Measurements from ENCODE around the gene ITPKB. TPM values are rescaled to one million over a fixed set of nuclear protein-coding genes. Genes with fewer than 3 reads are reported as not detected.

ITPKB gene
- total RNA-seq, 2 experiments from 2014 or later = 30.7 to 30.8 TPM

GRCh38 chr1:226739696-226740065 is 599 bp upstream of the ITPKB start:
- Mint-ChIP-seq H3K36me3 (peaks cover 24% of the 10 kb centered on the region), H3K27me3 (no peaks in the 10 kb centered on the region), H3K27ac (peak overlapping the region; percentile 97), H3K4me1 (peaks cover 29% of the 10 kb centered on the region), H3K4me3 (peak overlapping the region; percentile 95), H3K9me3 (peaks cover 2% of the 10 kb centered on the region)
- DNase-seq = no peak

DNA sequence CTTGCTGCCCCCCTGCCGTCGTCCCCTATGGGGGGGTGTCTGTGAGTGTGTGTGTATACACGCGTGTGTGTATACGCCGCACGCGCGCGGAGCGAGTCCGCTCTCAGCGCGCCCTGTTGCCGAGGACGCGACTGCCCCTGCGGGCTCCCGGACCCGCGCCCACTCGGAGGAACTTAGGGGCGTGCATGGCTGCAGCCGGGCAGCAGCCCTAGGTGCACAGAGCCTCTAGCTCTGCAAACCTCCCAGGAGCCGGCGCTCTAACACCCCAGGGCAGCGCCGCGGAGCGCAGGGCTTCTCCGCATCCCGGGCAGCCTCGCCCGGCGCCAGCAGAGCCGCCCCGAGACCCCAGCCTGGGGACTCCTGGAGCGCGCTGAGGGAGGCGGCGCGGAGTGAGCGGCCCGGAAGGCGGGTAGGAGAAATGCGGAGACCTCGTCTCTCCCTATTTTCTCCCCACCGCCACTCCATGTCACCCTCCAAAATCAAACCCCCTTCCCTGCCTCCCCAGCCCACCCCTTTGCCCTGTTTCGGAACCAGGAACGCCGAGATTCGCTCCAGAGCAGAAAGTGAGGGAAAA is 574 bp downstream of the ITPKB start:
- H3K4me3 Mint-ChIP-seq = peak overlapping the region; percentile 95
- H3K27me3 Mint-ChIP-seq = no peaks in the 10 kb centered on the region
- H3K36me3 Mint-ChIP-seq = peaks cover 35% of the 10 kb centered on the region
- H3K4me1 Mint-ChIP-seq = peaks cover 37% of the 10 kb centered on the region
- H3K27ac Mint-ChIP-seq = peak overlapping the region; percentile 97
- peak; percentile 63 for DNase-seq
- peaks cover 2% of the 10 kb centered on the region for H3K9me3 Mint-ChIP-seq

DNA sequence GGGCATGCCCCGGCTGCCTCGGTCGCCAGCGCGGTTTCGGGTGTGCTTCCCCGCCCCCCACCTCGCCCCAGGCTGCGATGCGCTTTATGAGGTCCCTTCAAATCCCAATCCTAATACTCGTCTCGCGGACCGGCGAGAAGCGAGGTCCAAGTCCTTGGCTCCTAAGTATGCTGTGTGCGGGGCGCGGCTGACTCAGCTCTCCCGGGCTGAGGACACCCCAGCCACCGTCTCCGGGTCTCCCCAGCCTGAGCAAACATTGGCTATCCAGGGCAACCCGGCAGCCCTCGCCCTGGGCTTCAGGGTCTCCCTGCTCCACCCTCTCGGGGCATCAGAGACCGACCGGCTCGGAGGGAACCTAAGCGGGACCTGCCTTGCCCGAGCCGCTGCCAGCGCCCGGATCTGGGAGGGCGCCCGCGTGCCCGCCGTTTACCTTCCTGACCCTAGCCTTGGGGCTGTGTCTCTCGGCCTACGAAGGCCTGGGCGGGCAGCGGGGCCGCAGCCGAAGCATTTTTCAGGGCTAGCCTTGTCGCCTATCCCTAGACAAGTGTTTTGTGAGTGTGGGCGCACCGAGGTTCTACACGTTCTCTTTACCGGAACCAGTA is 1.2 kb downstream of the ITPKB start:
- Mint-ChIP-seq H3K36me3 (peaks cover 40% of the 10 kb centered on the region), H3K4me3 (peak overlapping the region; percentile 95), H3K27me3 (no peaks in the 10 kb centered on the region), H3K4me1 (peaks cover 42% of the 10 kb centered on the region), H3K27ac (peak overlapping the region; percentile 97), H3K9me3 (peaks cover 2% of the 10 kb centered on the region)
- peak; percentile 61 for DNase-seq

GRCh38 chr1:226736908-226737818 is 1.9 kb downstream of the ITPKB start:
- H3K4me1 Mint-ChIP-seq = peaks cover 44% of the 10 kb centered on the region
- peaks cover 46% of the 10 kb centered on the region for H3K36me3 Mint-ChIP-seq
- H3K27me3 Mint-ChIP-seq = no peaks in the 10 kb centered on the region
- H3K9me3 Mint-ChIP-seq = no peaks in the 10 kb centered on the region
- DNase-seq = peak; percentile 71
- H3K4me3 Mint-ChIP-seq = peak overlapping the region; percentile 95
- peak overlapping the region; percentile 97 for H3K27ac Mint-ChIP-seq

GRCh38 chr1:226736001-226736907 is 2.8 kb downstream of the ITPKB start:
- Mint-ChIP-seq H3K27me3 (no peaks in the 10 kb centered on the region), H3K4me1 (peaks cover 49% of the 10 kb centered on the region), H3K9me3 (no peaks in the 10 kb centered on the region), H3K27ac (peak overlapping the region; percentile 85), H3K4me3 (peak overlapping the region; percentile 95), H3K36me3 (peaks cover 55% of the 10 kb centered on the region)
- DNase-seq = no peak

GRCh38 chr1:226735576-226735975 is 3.5 kb downstream of the ITPKB start:
- H3K27me3 Mint-ChIP-seq = no peaks in the 10 kb centered on the region
- peak overlapping the region; percentile 65 for H3K27ac Mint-ChIP-seq
- H3K36me3 Mint-ChIP-seq = peaks cover 61% of the 10 kb centered on the region
- DNase-seq = no peak
- peaks cover 51% of the 10 kb centered on the region for H3K4me1 Mint-ChIP-seq
- no peaks in the 10 kb centered on the region for H3K9me3 Mint-ChIP-seq
- H3K4me3 Mint-ChIP-seq = peak overlapping the region; percentile 95

- H3K36me3 Mint-ChIP-seq = peaks cover 70% of the 10 kb centered on the region
- no peaks in the 10 kb centered on the region for H3K27me3 Mint-ChIP-seq
- peak overlapping the region; percentile 95 for H3K4me3 Mint-ChIP-seq
- H3K27ac Mint-ChIP-seq = peak overlapping the region; percentile 65
- no peaks in the 10 kb centered on the region for H3K9me3 Mint-ChIP-seq
- no peak for DNase-seq
- H3K4me1 Mint-ChIP-seq = peaks cover 54% of the 10 kb centered on the region
These were observed 4.4 kb downstream of the ITPKB start for GRCh38 chr1:226734611-226735153.

DNA sequence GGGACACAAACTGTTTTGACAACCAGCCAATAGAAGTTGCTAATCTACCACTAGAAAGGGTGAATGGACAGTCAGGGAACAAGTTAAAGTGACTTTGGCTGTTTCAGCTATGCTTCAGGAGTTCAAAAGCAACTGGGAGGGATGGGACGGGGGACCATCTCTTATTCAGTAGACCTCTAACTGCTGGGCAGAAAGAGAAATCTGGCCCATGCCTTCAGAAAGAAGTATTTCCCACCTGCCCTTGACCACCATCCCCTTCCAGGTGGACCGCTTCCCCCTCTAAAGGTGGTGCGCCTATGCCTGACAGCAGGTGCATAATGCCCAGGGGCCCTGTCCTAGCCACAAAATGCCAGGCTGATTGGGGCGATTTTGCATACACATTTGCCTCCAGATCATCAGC is 5.2 kb downstream of the ITPKB start:
- Mint-ChIP-seq H3K27me3 (no peaks in the 10 kb centered on the region), H3K27ac (peak overlapping the region; percentile 65), H3K4me1 (peaks cover 59% of the 10 kb centered on the region), H3K4me3 (peak overlapping the region; percentile 95), H3K36me3 (peaks cover 75% of the 10 kb centered on the region), H3K9me3 (no peaks in the 10 kb centered on the region)
- DNase-seq = no peak

- Mint-ChIP-seq H3K4me3 (peak overlapping the region; percentile 95), H3K4me1 (peaks cover 65% of the 10 kb centered on the region), H3K36me3 (peaks cover 81% of the 10 kb centered on the region), H3K27me3 (no peaks in the 10 kb centered on the region), H3K9me3 (no peaks in the 10 kb centered on the region), H3K27ac (peak overlapping the region; percentile 65)
- no peak for DNase-seq
These were observed 5.8 kb downstream of the ITPKB start for GRCh38 chr1:226733304-226733703.

DNA sequence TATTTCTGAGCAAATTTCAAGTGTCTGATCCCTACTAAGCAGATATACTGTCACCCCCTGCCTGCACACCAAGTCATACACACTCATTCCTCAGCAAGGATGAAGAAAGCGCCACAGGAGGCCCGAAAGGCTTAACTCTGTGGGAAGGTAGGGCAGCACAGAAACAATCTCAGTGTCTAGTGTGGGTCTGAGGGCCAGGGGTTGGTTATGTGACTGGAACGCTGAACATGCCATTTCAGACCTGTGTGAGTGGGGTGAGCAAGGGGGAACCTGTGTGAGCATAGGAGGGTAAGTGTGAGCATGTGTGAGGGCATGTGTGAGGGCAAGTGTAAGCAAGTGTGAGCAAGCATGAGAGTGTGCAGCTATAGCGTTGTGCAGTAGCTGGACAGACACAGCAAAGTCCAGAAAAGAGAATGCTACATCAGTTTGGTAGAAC is 6.2 kb downstream of the ITPKB start:
- Mint-ChIP-seq H3K36me3 (peaks cover 84% of the 10 kb centered on the region), H3K4me3 (peak overlapping the region; percentile 95), H3K27me3 (no peaks in the 10 kb centered on the region), H3K27ac (peak overlapping the region; percentile 65), H3K4me1 (peaks cover 69% of the 10 kb centered on the region), H3K9me3 (no peaks in the 10 kb centered on the region)
- no peak for DNase-seq

GRCh38 chr1:226731257-226731893 is 7.7 kb downstream of the ITPKB start:
- H3K27me3 Mint-ChIP-seq = no peaks in the 10 kb centered on the region
- peaks cover 83% of the 10 kb centered on the region for H3K36me3 Mint-ChIP-seq
- peak overlapping the region; percentile 93 for H3K27ac Mint-ChIP-seq
- DNase-seq = no peak
- no peaks in the 10 kb centered on the region for H3K9me3 Mint-ChIP-seq
- H3K4me3 Mint-ChIP-seq = peak overlapping the region; percentile 95
- peaks cover 84% of the 10 kb centered on the region for H3K4me1 Mint-ChIP-seq

- H3K4me1 Mint-ChIP-seq = peaks cover 87% of the 10 kb centered on the region
These were observed 8.2 kb downstream of the ITPKB start for GRCh38 chr1:226730836-226731235.

GRCh38 chr1:226730071-226730470 is 9.0 kb downstream of the ITPKB start:
- H3K27me3 Mint-ChIP-seq = no peaks in the 10 kb centered on the region
- H3K4me1 Mint-ChIP-seq = peaks cover 90% of the 10 kb centered on the region
- H3K27ac Mint-ChIP-seq = peak overlapping the region; percentile 93
- peak overlapping the region; percentile 95 for H3K4me3 Mint-ChIP-seq
- no peaks in the 10 kb centered on the region for H3K9me3 Mint-ChIP-seq
- no peak for DNase-seq
- H3K36me3 Mint-ChIP-seq = peaks cover 83% of the 10 kb centered on the region

More at GRCh38 chr1:226730836-226731235, 8.2 kb downstream of the ITPKB start:
- no peak for DNase-seq
- peaks cover 84% of the 10 kb centered on the region for H3K36me3 Mint-ChIP-seq
- peak overlapping the region; percentile 93 for H3K27ac Mint-ChIP-seq
- no peaks in the 10 kb centered on the region for H3K27me3 Mint-ChIP-seq
- peak overlapping the region; percentile 95 for H3K4me3 Mint-ChIP-seq
- no peaks in the 10 kb centered on the region for H3K9me3 Mint-ChIP-seq

GRCh38 chr1:226728448-226728847 is 10.6 kb downstream of the ITPKB start:
- Mint-ChIP-seq H3K4me3 (peak overlapping the region; percentile 95), H3K27me3 (no peaks in the 10 kb centered on the region), H3K36me3 (peaks cover 80% of the 10 kb centered on the region), H3K9me3 (no peaks in the 10 kb centered on the region), H3K4me1 (peaks cover 89% of the 10 kb centered on the region), H3K27ac (peak overlapping the region; percentile 93)
- DNase-seq = no peak

Data from activated naive CD8-positive, alpha-beta T cell treated with anti-CD3 and anti-CD28 coated beads for 36 hours (primary cell).